ENCODE data around the gene CBFA2T3.

- TF ChIP-seq CTCF (IDR thresholded peaks at IDR 0.05) (no peak), EP300 (IDR thresholded peaks at IDR 0.05; ENCODE audit: low read depth) (no peak)
Observed at GRCh38 chr16:88932929-88933328, 44.1 kb downstream of the CBFA2T3 start.
